Common myeloid progenitor, CD34-positive (primary cell): Measurements from ENCODE around the gene SSR2. TPM values are rescaled to one million over a fixed set of nuclear protein-coding genes. Genes with fewer than 3 reads are reported as not detected.
A peak's percentile ranks its signal among the peaks of the same experiment; 100 is the strongest.

ENCODE experiments used
- CTCF ChIA-PET: fragments of 350-600 bp; sonication (Branson Sonifier 250); formaldehyde crosslinking; loops from one replicate; lab custom pipeline; 2021; ENCODE audit warnings: antibody characterized with exemption; lab: Charles Lee
- POLR2A ChIA-PET: fragments of 350-600 bp; sonication (Branson Sonifier 250); formaldehyde crosslinking; loops from one replicate; lab custom pipeline; 2021; ENCODE audit warnings: antibody characterized with exemption; lab: Charles Lee
- DNase-seq, 3 donors: peaks; one replicate each; pipeline versions ENCODE4 v3.0.0 to v3.0.0-alpha.2; 2013
- H3K27ac ChIP-seq, 2 experiments: 1 replicate in 1 of 2; 2 replicates in 1 of 2; pipeline ENCODE4 v1.7.0; 2013; ENCODE audit warnings: inconsistent platforms in 2 of 2, low read length in 2 of 2, mild to moderate bottlenecking in 2 of 2, low read depth in 1 of 2, moderate library complexity in 1 of 2; ENCODE audit not compliant: severe bottlenecking in 2 of 2, insufficient read depth in 1 of 2, poor library complexity in 1 of 2
- H3K27me3 ChIP-seq, 5 experiments: replicated peaks in 2 of 5; 1 replicate in 3 of 5; 2 replicates in 2 of 5; pipeline versions ENCODE4 v1.6.1 to v1.7.0; 2013; ENCODE audit warnings: low read length in 4 of 5, mild to moderate bottlenecking in 2 of 5, moderate library complexity in 2 of 5, inconsistent platforms in 1 of 5; ENCODE audit not compliant: insufficient read depth in 5 of 5, control insufficient read depth in 4 of 5
- H3K36me3 ChIP-seq, 4 experiments: 1 replicate in 2 of 4; 2 replicates in 2 of 4; pipeline versions ENCODE4 v1.6.1 to v1.7.0; 2013; ENCODE audit warnings: low read length in 3 of 4, control low read depth in 1 of 4, mild to moderate bottlenecking in 1 of 4; ENCODE audit not compliant: control insufficient read depth in 4 of 4, insufficient read depth in 4 of 4
- H3K4me1 ChIP-seq, 4 experiments: 1 replicate in 3 of 4; 2 replicates in 1 of 4; pipeline versions ENCODE4 v1.6.1 to v1.7.1; 2013; ENCODE audit warnings: low read length in 3 of 4, mild to moderate bottlenecking in 3 of 4, control low read depth in 1 of 4, inconsistent platforms in 1 of 4, moderate library complexity in 1 of 4; ENCODE audit not compliant: control insufficient read depth in 4 of 4, insufficient read depth in 4 of 4; ENCODE audit errors: control extremely low read depth in 1 of 4
- H3K4me3 ChIP-seq, 7 experiments: 1 replicate in 4 of 7; 2 replicates in 3 of 7; pipeline versions ENCODE4 v1.5.1 to v1.7.0; 2013; ENCODE audit warnings: mild to moderate bottlenecking in 7 of 7, low read length in 6 of 7, moderate library complexity in 6 of 7, inconsistent platforms in 2 of 7, low read depth in 2 of 7, control low read depth in 1 of 7; ENCODE audit not compliant: insufficient read depth in 4 of 7, control insufficient read depth in 1 of 7; ENCODE audit errors: extremely low read depth in 1 of 7
- H3K9me3 ChIP-seq, 5 experiments: 1 replicate in 4 of 5; 2 replicates in 1 of 5; pipeline versions ENCODE4 v1.6.1 to v1.7.1; 2013; ENCODE audit warnings: low read length in 4 of 5, mild to moderate bottlenecking in 2 of 5, inconsistent platforms in 1 of 5, low read depth in 1 of 5, moderate library complexity in 1 of 5; ENCODE audit not compliant: control insufficient read depth in 4 of 5, insufficient read depth in 2 of 5; ENCODE audit errors: control extremely low read depth in 1 of 5
- WGBS: methylation state at CpG from one replicate; pipeline ENCODE4 v1.1.5; 2013; ENCODE audit not compliant: insufficient coverage; 5-methylcytosine and 5-hydroxymethylcytosine counted together
- polyA plus RNA-seq: library from polyadenylated mRNA; unstranded; fragments of 120-200 nt; gene quantifications from one replicate; pipeline ENCODE4 v1.2.1, GENCODE V29; 2013

The SSR2 gene
- polyA plus RNA-seq = 328 TPM

DNA sequence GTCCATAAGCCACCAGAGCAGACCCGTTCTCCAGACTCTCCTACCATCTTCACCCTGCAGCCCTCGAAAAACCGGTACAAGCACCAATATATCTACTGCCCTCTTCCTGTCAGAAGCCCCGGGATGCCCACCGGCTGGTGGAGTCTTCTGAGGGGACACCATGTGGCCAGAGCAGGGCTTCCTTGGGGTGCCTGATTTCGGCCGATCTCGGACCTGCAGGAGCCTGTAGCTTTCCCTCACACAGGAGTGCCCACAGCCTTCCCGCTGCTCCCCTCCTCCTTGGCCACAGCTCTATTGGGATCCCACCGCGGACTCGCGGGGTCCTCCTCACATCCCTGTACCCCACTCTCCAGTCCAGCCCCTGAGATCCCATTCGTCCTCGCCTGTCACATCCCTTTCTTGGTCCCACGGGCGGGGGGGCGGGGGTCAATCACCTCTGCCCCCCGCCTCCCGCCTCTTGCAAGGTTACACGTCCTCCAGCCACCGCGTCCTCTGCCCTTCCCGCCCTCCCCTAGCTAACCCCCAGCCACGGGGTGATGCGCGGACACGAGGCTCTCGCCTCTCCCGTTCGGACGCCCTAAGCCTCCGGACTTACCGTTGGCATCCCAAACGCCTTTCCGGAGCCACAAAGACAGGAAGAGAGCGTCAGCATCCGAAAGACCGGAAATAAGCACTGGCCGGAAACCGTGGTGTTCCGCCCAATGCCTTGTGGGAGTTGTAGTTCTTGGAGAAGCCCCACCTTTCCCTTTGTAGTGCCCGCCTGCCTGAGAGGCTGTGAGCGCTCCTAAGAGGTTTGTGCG is at the start of gene SSR2:
Gene SSR2 (minus strand): TSS at position 659 of the 800 bp plus-strand sequence. CDS start 784 bp downstream, outside the sequence.
- Histone ChIP-seq H3K36me3 (peaks cover 7 to 19% (median 15%) of the 10 kb centered on the region in 4 experiments), H3K27ac (peak within 1 kb of the TSS; percentile 50 to 73), H3K27me3 (peaks cover 0 to 2% (median 0%) of the 10 kb centered on the region in 5 experiments), H3K4me3 (peak within 1 kb of the TSS; percentile 81 to 94 (median 89)), H3K4me1 (peaks cover 4 to 14% (median 11%) of the 10 kb centered on the region in 4 experiments), H3K9me3 (no peaks in the 10 kb centered on the region)
- peak; percentile 73 to 87 (median 86) for DNase-seq
- POLR2A ChIA-PET = no interaction called here
- WGBS = 0% methylated on average over 24 of the region's 45 CpGs
- CTCF ChIA-PET = interaction anchor here (0.7 to 1.7 kb wide), 4 partner anchors 12 to 110 kb away, joined by 3 to 6 read pairs (median 4); no protein-coding TSS in a partner anchor

GRCh38 chr1:156070548-156070947 is 49.8 kb upstream of the SSR2 start:
- peaks cover 0 to 17% (median 9%) of the 10 kb centered on the region in 4 experiments for H3K4me1 ChIP-seq
- no peaks in the 10 kb centered on the region for H3K9me3 ChIP-seq
- ChIA-PET CTCF (interaction anchor here (0.8 to 1.3 kb wide), 2 partner anchors 16 to 59 kb away, joined by 3 to 4 read pairs; partner anchors contain the start of gene LAMTOR2), POLR2A (no interaction called here)
- H3K4me3 ChIP-seq = no peak overlapping the region
- no peak overlapping the region for H3K27ac ChIP-seq
- no peaks in the 10 kb centered on the region for H3K36me3 ChIP-seq
- no peak for DNase-seq
- H3K27me3 ChIP-seq = no peaks in the 10 kb centered on the region
- 46% methylated on average over 3 of the region's 4 CpGs for WGBS

DNA sequence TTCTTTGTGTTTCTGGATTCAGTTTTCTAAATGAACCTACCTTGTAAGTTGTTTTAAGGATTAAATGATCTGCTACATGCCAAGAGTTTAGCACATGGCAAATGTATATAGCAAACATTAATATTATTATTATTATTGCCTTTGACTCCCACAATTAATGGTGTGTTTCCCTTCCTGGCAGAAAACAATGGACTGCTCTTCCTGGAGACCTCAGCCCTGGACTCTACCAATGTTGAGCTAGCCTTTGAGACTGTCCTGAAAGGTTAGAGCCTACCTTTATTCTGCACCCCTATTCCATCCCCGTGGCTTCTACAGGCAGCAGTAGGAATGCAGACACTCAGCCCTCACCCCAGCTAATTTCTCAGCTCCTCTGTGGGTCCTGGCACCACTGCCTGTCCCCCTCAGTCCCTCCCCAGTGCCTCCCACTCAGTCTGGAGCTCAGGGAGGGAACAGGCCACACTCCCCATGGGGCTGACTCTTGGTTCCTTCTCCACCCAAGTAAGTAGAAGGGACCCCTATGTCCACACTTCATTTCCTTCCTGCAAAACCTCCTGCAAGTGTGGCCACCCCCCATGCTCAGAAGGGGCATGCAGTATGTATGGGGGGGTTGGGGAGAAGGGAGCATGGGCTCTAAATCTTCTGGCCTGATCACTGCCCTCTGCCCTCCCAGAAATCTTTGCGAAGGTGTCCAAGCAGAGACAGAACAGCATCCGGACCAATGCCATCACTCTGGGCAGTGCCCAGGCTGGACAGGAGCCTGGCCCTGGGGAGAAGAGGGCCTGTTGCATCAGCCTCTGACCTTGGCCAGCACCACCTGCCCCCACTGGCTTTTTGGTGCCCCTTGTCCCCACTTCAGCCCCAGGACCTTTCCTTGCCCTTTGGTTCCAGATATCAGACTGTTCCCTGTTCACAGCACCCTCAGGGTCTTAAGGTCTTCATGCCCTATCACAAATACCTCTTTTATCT is 49.0 kb upstream of the SSR2 start:
- ChIA-PET POLR2A (no interaction called here), CTCF (interaction anchor here (0.8 to 1.3 kb wide), 3 partner anchors 16 to 20 kb away, joined by 3 to 4 read pairs (median 3); partner anchors contain the start of genes LAMTOR2 and UBQLN4)
- no peaks in the 10 kb centered on the region for H3K9me3 ChIP-seq
- WGBS = 97% methylated on average over 3 of the region's 3 CpGs
- H3K27me3 ChIP-seq = no peaks in the 10 kb centered on the region
- H3K4me3 ChIP-seq = no peak overlapping the region
- no peaks in the 10 kb centered on the region for H3K36me3 ChIP-seq
- H3K4me1 ChIP-seq = peaks cover 0 to 11% (median 4%) of the 10 kb centered on the region in 4 experiments
- no peak overlapping the region for H3K27ac ChIP-seq
- no peak for DNase-seq

DNA sequence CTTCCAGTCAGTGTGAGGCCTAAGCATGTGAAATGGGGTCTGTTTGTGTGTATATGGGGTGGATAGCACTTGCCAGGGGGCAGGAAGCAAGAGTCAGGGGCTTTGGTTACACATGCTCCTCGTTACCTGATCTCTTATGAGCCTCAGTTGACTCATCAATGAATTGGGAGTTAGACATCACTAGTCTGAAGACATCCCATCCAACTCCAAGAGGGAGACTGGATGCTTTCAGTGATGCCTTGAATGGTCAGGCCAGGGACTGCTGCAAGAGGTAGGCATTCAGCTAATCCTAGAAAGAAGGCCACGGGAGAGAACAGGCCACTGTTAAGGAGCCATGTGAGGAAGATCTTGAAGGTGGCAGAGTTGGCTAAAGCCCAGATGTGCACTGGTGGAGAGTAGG is 46.5 kb upstream of the SSR2 start:
- H3K27ac ChIP-seq = no peak overlapping the region
- POLR2A ChIA-PET = no interaction called here
- 83% methylated on average over 1 of the region's 2 CpGs for WGBS

GRCh38 chr1:156065871-156066270 is 45.1 kb upstream of the SSR2 start:
- H3K4me3 ChIP-seq = no peak overlapping the region
- DNase-seq = no peak
- ChIA-PET CTCF (interaction anchor here (0.8 to 3.4 kb wide), 27 partner anchors 9 to 268 kb away, joined by 3 to 18 read pairs (median 4); partner anchors contain the start of gene SSR2), POLR2A (interaction anchor here (1.2 kb wide), 1 partner anchor 13 kb away, joined by 4 read pairs; the partner anchor contains the start of gene UBQLN4)
- H3K9me3 ChIP-seq = no peaks in the 10 kb centered on the region
- H3K27me3 ChIP-seq = no peaks in the 10 kb centered on the region
- H3K27ac ChIP-seq = no peak overlapping the region
- H3K4me1 ChIP-seq = peaks cover 0 to 11% (median 4%) of the 10 kb centered on the region in 4 experiments
- H3K36me3 ChIP-seq = no peaks in the 10 kb centered on the region
- WGBS = 69% methylated on average over 10 of the region's 16 CpGs

More for the DNA sequence above, 46.5 kb upstream of the SSR2 start:
- Histone ChIP-seq H3K27me3 (no peaks in the 10 kb centered on the region), H3K4me1 (peaks cover 0 to 11% (median 4%) of the 10 kb centered on the region in 4 experiments), H3K9me3 (no peaks in the 10 kb centered on the region), H3K36me3 (no peaks in the 10 kb centered on the region), H3K4me3 (no peak overlapping the region)
- no peak for DNase-seq
- CTCF ChIA-PET = interaction anchor here (0.9 to 3.3 kb wide), 9 partner anchors 9 to 133 kb away, joined by 3 to 18 read pairs (median 6); partner anchors contain the start of genes KHDC4 and SSR2

DNA sequence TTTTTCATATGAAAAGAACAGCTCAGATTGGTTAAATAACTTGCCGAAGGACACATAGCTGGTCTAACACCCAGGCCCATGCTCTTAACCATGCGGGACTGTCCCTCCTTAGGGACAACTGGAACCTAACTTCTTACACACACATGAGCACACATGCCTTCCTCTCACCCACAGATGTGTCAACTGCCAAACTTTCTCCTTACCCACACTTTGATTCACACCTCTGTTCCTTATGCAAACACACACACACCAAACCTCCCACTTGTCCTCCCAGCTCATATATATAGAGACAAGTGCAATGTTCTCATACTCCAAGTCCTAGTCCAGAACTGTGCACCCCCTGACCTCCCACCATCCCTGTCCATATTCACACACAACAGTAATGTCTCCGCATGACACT is 44.5 kb upstream of the SSR2 start:
- H3K4me3 ChIP-seq = no peak overlapping the region
- no peaks in the 10 kb centered on the region for H3K9me3 ChIP-seq
- 95% methylated on average over 2 of the region's 3 CpGs for WGBS
- H3K27ac ChIP-seq = no peak overlapping the region
- POLR2A ChIA-PET = no interaction called here
- H3K27me3 ChIP-seq = no peaks in the 10 kb centered on the region
- H3K4me1 ChIP-seq = peaks cover 0 to 8% (median 4%) of the 10 kb centered on the region in 4 experiments
- DNase-seq = no peak
- CTCF ChIA-PET = interaction anchor here (0.8 to 3.4 kb wide), 19 partner anchors 8 to 157 kb away, joined by 3 to 18 read pairs (median 4); no protein-coding TSS in a partner anchor
- H3K36me3 ChIP-seq = no peaks in the 10 kb centered on the region
